Measurements from ENCODE around the gene PRKG2.

The PRKG2 gene

DNA sequence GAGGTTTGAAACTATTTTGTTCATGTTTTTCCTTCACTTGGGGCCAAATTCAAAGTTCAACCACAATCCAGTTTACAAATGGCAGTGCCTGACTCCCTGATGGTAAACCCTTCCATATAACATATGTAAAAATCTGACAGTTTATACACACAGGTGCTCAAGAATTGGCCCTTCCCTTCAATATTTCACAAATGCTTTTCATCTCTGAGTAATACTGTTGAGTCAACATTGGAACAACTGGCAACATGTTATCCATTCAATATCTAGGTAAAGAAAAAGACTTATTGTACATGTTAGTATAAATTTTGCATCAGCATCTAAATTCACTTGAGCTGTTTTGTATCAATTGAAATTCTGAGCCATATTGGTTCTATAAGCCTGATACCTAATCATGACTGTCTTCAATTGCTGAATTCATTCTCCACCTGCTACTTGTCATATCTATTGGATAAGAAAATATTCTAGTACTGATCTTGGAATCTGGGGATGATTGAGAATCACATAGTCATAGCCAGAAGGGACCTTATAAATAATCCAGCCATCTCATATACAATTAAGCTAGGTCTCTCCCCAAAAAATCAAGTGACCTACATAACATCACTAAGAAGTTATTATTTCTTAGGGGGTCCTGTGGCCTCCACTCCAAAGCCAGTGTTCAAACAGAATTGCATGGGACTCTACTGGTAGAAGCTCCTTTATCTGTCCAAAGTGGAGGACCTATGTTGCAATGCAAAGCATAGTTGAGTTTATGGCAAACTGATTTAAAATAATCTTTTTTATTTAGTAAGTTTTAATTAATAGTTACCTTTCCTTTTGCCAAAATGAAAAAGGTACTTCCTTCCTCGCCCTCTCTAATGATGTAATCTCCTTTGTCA, 61.9 kb downstream of the PRKG2 start:
- no peak for DNase-seq

DNA sequence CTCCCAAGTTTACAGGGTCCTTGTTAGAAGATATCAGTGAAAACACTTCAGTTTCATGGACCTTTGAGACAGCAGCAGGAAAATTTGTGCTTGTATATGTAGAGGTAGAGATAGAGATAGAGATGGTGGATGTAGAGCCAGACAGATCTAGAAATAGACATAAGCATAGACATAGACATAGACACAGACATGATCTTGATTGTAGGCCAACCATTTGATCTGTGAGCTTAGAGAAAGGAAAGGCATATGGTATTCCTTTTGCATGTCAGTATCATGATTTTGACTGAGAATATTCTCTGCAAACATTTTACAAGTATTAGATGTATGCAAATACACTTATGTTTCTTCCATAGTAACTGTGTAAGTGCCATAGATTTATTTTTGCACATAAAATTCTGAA, 65.0 kb downstream of the PRKG2 start:
- DNase-seq = no peak

DNA sequence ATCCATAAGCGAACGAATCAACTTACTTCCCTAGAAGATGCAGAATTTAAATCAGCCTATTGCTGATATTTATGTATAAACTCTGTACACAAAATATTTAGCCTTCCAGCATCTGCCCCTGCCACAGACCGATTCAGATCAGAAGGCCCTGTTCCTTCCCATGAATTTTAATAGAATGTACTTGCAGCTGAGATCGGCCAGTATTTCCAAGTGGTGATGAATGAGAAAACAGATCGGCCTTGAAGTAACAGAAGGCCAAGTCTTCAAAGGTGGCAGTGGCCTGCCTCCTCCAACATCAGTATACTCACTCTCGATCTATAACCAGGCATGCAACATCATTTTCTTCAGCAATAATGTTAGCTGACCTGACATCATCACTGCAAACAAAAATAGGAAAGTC, 66.4 kb downstream of the PRKG2 start:
- no peak for DNase-seq

GRCh38 chr4:81146466-81146865, 68.6 kb downstream of the PRKG2 start:
- no peak for DNase-seq

- no peak for DNase-seq
Observed at GRCh38 chr4:81143183-81143582, 71.8 kb downstream of the PRKG2 start.

DNA sequence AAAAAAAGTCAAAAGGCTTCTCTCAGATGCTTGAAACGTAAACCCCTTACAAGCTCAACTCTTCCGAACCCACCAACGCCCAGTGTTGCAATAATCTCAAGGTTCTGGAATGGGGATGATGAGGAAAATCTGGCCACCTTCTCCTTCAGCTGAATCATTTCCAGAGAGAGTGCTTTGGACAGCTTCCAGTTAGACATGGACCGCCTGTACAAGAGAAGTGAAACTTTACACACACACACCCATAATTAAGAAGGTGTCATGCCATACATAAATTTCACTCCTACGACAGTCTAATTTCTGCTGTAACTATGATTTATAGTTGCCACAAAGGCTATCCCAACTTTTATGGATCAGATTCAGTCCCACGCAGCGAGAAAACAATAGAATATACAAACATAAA, 72.3 kb downstream of the PRKG2 start:
- no peak for DNase-seq

DNA sequence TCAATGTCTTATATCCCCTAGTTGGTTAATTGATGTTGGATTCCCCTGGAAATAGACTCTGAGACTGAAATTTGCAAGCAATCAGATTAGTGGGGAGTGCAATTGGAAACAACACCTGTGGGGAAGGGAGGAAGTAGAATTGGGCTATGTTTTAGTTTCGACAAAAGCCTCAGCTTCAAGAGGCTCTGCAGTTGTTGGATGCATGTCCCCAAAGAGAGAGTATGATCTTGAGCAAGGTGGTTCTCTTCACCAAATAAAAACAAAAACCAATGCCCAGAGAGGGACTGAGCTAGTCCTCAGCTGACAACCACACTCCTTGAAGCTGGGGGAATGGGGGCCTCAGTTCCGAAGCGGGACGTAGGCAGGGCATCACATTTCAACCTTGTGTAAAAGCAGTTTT, 77.1 kb downstream of the PRKG2 start:
- no peak for DNase-seq

GRCh38 chr4:81137446-81137845, 77.6 kb downstream of the PRKG2 start:
- no peak for DNase-seq

DNA sequence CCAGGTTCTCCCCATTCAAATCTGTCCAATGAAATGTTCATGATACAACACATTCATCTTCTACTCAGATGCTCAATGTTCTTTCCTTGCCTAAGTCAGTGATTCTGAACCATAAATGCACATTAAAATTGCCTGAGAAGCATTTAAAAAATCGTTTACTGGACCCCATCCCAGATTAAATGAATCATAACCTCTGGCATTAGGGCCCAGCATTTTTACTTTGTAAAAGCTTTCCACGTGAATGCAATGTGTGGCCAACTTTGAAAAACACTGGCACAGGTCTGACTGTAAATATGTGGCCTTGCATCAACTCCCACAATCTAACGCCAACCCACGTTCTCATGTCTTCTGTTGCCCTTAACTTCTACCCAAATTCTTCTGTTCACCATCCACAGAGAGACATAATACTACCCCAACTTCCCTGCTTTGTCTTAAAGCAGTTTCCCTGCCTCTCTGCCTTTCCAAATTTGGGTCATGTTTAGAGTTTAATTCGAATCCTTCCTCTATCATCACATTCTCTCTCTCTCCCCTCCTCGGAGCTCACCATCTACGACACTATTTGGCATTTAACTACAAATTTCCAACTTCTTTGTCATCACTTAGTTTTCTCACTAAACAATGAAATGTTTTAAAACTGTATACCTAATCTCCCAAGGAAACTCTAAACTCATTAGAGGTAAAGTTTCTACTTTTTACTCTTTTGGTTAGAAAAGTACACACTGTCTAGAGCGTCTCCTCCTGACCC, 78.7 kb downstream of the PRKG2 start:
- DNase-seq = no peak

GRCh38 chr4:81135501-81135900, 79.5 kb downstream of the PRKG2 start:
- no peak for DNase-seq

GRCh38 chr4:81131563-81131962, 83.5 kb downstream of the PRKG2 start:
- DNase-seq = no peak

GRCh38 chr4:81131066-81131465, 84.0 kb downstream of the PRKG2 start:
- no peak for DNase-seq

- DNase-seq = no peak
Observed at GRCh38 chr4:81130569-81130968, 84.5 kb downstream of the PRKG2 start.

DNA sequence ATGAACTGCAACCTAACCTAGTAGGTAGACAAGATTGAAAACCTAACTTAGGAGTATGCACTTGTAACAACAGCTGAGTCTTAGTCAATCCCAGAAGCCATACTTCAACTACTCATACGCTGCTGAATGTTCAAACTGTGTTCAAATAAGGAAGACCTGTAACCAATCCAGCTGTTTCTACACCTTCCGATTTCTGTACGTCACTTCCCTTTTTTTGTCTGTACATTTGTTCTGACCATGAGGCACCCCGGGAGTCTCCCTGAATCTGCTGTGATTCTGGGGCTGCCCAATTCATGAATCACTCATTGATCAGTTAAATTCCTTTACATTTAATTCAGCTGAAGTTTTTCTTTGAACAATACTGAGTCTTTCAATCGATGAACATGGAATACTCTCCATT, 95.0 kb downstream of the PRKG2 start:
- no peak for DNase-seq

GRCh38 chr4:81118086-81118485, 96.9 kb downstream of the PRKG2 start:
- no peak for DNase-seq

DNA sequence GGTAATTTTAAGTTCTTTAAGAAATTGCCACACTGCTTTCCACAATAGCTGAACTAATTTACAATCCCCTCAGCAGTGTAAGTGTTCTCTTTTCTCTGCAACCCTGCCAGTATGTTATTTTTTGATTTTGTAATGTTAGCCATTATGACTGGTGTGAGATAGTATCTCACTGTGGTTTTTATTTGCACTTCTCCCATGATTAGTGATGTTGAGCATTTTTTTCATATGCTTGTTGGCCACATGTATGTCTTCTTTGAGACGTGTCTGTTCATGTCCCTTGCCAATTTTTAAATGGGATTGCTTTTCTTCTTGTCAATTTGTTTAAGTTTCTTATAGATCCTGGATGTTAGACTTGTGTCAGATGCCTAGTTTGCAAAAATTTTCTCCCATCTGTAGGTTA, 98.5 kb downstream of the PRKG2 start:
- no peak for DNase-seq

GRCh38 chr4:81113024-81113423, 102.0 kb downstream of the PRKG2 start:
- DNase-seq = no peak

DNA sequence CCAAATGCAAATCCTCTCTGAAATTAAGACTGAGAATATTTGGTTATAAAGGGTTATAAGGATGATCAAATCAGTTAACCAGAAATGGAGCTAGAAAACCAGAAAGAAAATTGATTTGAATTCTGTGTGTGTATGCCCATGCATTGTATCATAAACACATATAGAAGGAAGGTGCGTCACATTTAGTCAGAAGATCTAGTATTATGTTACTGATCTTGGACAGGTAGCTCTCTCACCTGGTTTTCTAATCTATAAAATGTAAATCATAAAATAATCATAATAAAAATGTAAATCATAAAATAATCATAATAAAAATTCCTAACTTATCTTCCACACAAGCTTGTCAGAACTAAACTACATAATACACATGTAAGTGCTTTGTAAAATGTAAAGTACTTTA, 105.7 kb downstream of the PRKG2 start:
- DNase-seq = no peak

DNA sequence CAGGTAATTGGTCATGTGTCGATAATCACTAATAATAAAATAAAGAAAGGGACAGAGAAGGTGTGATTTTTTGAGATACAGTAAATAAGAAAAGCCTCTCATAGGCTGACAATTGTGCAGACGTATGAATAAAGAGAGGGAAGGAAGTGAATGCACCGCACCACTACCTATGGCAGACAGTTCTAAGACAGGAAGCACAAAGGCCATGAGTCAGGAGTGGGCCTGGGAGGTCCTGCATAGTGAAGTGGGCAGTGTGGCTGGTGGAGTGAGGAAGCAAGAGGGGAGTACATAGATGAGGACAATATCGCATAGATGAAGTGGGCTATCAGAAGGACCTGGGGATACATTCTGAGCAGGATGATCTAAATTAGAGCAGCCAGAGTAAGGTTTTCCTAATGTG, 108.9 kb downstream of the PRKG2 start:
- DNase-seq = no peak

- DNase-seq = no peak
Observed at GRCh38 chr4:81102107-81102506, 112.9 kb downstream of the PRKG2 start.

- DNase-seq = no peak
Observed at GRCh38 chr4:81096566-81096965, 118.5 kb downstream of the PRKG2 start.

DNA sequence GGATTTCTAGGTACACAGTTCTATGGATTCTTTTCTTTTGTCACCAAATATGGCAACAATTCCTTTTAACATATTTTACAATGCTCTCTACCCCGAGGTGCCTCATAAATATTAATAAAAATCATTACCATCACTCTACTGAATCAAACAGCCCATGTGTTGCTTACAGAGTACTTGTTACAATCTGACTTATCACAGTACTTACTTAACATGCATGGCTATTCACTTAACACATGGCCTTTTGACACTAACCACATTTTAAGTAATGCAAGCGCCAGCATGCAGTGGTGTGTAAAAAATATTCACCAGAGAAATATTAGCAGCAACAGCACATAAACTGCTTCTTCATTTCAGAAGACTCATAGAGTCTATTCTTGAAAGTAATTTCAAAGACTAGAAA, 119.6 kb downstream of the PRKG2 start:
- no peak for DNase-seq

GRCh38 chr4:81093720-81094401, 121.2 kb downstream of the PRKG2 start:
- DNase-seq = no peak

- DNase-seq = no peak
Observed at GRCh38 chr4:81085979-81086378, 129.0 kb downstream of the PRKG2 start.
